Sigmoid colon (tissue), 7 donors: Measurements from ENCODE around the gene KRT79. TPM values are rescaled to one million over a fixed set of nuclear protein-coding genes. Genes with fewer than 3 reads are reported as not detected.

ENCODE experiments used
- DNase-seq: peaks from one replicate; pipeline ENCODE4 v3.0.0-alpha.2; 2019
- H3K27ac ChIP-seq, 4 donors: fragments of 200-600 bp; sonication (generic); one replicate each; pipeline ENCODE4 v1.5.1; 2016 to 2019; ENCODE audit warnings: mild to moderate bottlenecking in 1 of 4
- H3K27me3 ChIP-seq, 3 donors: fragments of 200-600 bp; sonication (generic); one replicate each; pipeline ENCODE4 v1.5.1; 2019; ENCODE audit warnings: mild to moderate bottlenecking in 1 of 3
- H3K36me3 ChIP-seq, 4 donors: fragments of 200-600 bp; sonication (generic); one replicate each; pipeline ENCODE4 v1.5.1; 2016 to 2019
- H3K4me1 ChIP-seq, 4 donors: fragments of 200-600 bp; sonication (generic); one replicate each; pipeline ENCODE4 v1.5.1; 2017 to 2019
- H3K4me3 ChIP-seq, 4 donors: fragments of 200-600 bp; sonication (generic); one replicate each; pipeline ENCODE4 v1.5.1; 2017 to 2019; ENCODE audit warnings: mild to moderate bottlenecking in 2 of 4, moderate library complexity in 1 of 4
- H3K9me3 ChIP-seq, 4 donors: fragments of 200-600 bp in 3 of 4; sonication (generic) in 3 of 4; one replicate each; pipeline versions ENCODE4 v1.5.1 to v1.6.1; 2013 to 2019
- CTCF ChIP-seq, 4 experiments: fragments of 450-650 bp in 3 of 4; fragments of 200-600 bp in 1 of 4; IDR thresholded peaks; one replicate each; pipeline ENCODE4 v1.5.1; 2016 to 2019; ENCODE audit warnings: antibody characterized with exemption in 4 of 4, mild to moderate bottlenecking in 3 of 4, moderate library complexity in 2 of 4
- EP300 ChIP-seq, 4 donors: sonication (generic); formaldehyde crosslinking; IDR thresholded peaks; one replicate each; pipeline ENCODE4 v1.6.1; 2017; ENCODE audit warnings: antibody characterized with exemption in 4 of 4
- POLR2A ChIP-seq, 2 donors: fragments of 450-650 bp; IDR thresholded peaks; one replicate each; pipeline ENCODE4 v1.6.1; 2016; ENCODE audit warnings: antibody characterized with exemption in 2 of 2, mild to moderate bottlenecking in 2 of 2, moderate library complexity in 2 of 2
- POLR2AphosphoS5 ChIP-seq, 4 donors: sonication (generic); formaldehyde crosslinking; IDR thresholded peaks; one replicate each; pipeline ENCODE4 v1.6.1; 2017; ENCODE audit warnings: antibody characterized with exemption in 4 of 4
- WGBS, 2 donors: extraction: QIAGEN DNeasy Blood & Tissue Kit; methylation state at CpG; one replicate each; pipeline ENCODE4 v1.1.7; 2013; 5-methylcytosine and 5-hydroxymethylcytosine counted together
- intact Hi-C: fragments of 100-400 bp; cut with DNase I; formaldehyde crosslinking; loops from one replicate; pipeline ENCODE4 v1.15.1; 2023
- polyA plus RNA-seq, 3 donors: library from polyadenylated mRNA; stranded (reverse); fragments of 200-250 nt; gene quantifications; one replicate each; pipeline ENCODE4 v1.2.3, GENCODE V29; 2013
- total RNA-seq, 4 donors: library from RNA; depleted of rRNA; stranded (reverse); fragments of >200 nt; gene quantifications; one replicate each; pipeline ENCODE4 v1.1.0, GENCODE V29; 2016
- donor health status: healthy with polysubstance abuse.
- donor health status: Bipolar disorder and iron deficiency.
- donor health status: healthy.

KRT79 gene
- total and polyA plus RNA-seq, 7 donors: 0.16 TPM; not detected in 6

- Histone ChIP-seq H3K4me3 (no peak overlapping the region), H3K4me1 (peaks cover 0 to 11% (median 4%) of the 10 kb centered on the region in 4 donors), H3K27me3 (peaks cover 0 to 6% (median 0%) of the 10 kb centered on the region in 3 donors), H3K9me3 (no peaks in the 10 kb centered on the region), H3K36me3 (no peaks in the 10 kb centered on the region), H3K27ac (no peak overlapping the region)
- 76 to 77% methylated on average over 16 of the region's 16 CpGs for WGBS, 2 donors
- intact Hi-C loops: no loop called here
- TF ChIP-seq CTCF (IDR thresholded peaks at IDR 0.05) (no peak), POLR2AphosphoS5 (IDR thresholded peaks at IDR 0.05) (no peak), EP300 (IDR thresholded peaks at IDR 0.05) (no peak), POLR2A (IDR thresholded peaks at IDR 0.05) (no peak)
- no peak for DNase-seq
Observed at GRCh38 chr12:52822771-52823510, 11.2 kb downstream of the KRT79 start.

- intact Hi-C loops: no loop called here
- Histone ChIP-seq H3K4me3 (no peak overlapping the region), H3K27me3 (peaks cover 0 to 6% (median 0%) of the 10 kb centered on the region in 3 donors), H3K4me1 (peaks cover 0 to 11% (median 4%) of the 10 kb centered on the region in 4 donors), H3K36me3 (no peaks in the 10 kb centered on the region), H3K9me3 (no peaks in the 10 kb centered on the region), H3K27ac (no peak overlapping the region)
- TF ChIP-seq POLR2AphosphoS5 (IDR thresholded peaks at IDR 0.05): no peak
- TF ChIP-seq CTCF (IDR thresholded peaks at IDR 0.05): no peak
- no peak for TF ChIP-seq POLR2A (IDR thresholded peaks at IDR 0.05)
- no peak for TF ChIP-seq EP300 (IDR thresholded peaks at IDR 0.05)
- WGBS, 2 donors: 76% methylated on average over 10 of the region's 10 CpGs
- no peak for DNase-seq
Observed at GRCh38 chr12:52821826-52822660, 12.1 kb downstream of the KRT79 start.

- H3K27me3 ChIP-seq: peaks cover 0 to 6% (median 0%) of the 10 kb centered on the region in 3 donors
- no peaks in the 10 kb centered on the region for H3K36me3 ChIP-seq
- H3K4me1 ChIP-seq: peaks cover 0 to 11% (median 4%) of the 10 kb centered on the region in 4 donors
- H3K4me3 ChIP-seq: no peak overlapping the region
- no peak for DNase-seq
- intact Hi-C loops: no loop called here
- H3K27ac ChIP-seq: no peak overlapping the region
- TF ChIP-seq EP300 (IDR thresholded peaks at IDR 0.05) (no peak), CTCF (IDR thresholded peaks at IDR 0.05) (no peak), POLR2AphosphoS5 (IDR thresholded peaks at IDR 0.05) (no peak), POLR2A (IDR thresholded peaks at IDR 0.05) (no peak)
- 91 to 93% methylated on average over 4 of the region's 4 CpGs for WGBS, 2 donors
- no peaks in the 10 kb centered on the region for H3K9me3 ChIP-seq
Observed at GRCh38 chr12:52821071-52821730, 12.9 kb downstream of the KRT79 start.

- WGBS, 2 donors: 89 to 95% methylated on average over 6 of the region's 6 CpGs
- H3K36me3 ChIP-seq: no peaks in the 10 kb centered on the region
- TF ChIP-seq CTCF (IDR thresholded peaks at IDR 0.05) (no peak), POLR2AphosphoS5 (IDR thresholded peaks at IDR 0.05) (no peak), EP300 (IDR thresholded peaks at IDR 0.05) (no peak), POLR2A (IDR thresholded peaks at IDR 0.05) (no peak)
- intact Hi-C loops: no loop called here
- peaks cover 0 to 6% (median 0%) of the 10 kb centered on the region in 3 donors for H3K27me3 ChIP-seq
- DNase-seq: no peak
- no peaks in the 10 kb centered on the region for H3K9me3 ChIP-seq
- no peak overlapping the region for H3K27ac ChIP-seq
- no peak overlapping the region for H3K4me3 ChIP-seq
- peaks cover 0 to 11% (median 4%) of the 10 kb centered on the region in 4 donors for H3K4me1 ChIP-seq
Observed at GRCh38 chr12:52820521-52820920, 13.6 kb downstream of the KRT79 start.
